Measurements from ENCODE around the gene CCK.

The CCK gene

GRCh38 chr3:42267878-42268277, 1.9 kb upstream of the CCK start:
- DNase-seq (ENCODE audit: low read depth), result no peak

DNA sequence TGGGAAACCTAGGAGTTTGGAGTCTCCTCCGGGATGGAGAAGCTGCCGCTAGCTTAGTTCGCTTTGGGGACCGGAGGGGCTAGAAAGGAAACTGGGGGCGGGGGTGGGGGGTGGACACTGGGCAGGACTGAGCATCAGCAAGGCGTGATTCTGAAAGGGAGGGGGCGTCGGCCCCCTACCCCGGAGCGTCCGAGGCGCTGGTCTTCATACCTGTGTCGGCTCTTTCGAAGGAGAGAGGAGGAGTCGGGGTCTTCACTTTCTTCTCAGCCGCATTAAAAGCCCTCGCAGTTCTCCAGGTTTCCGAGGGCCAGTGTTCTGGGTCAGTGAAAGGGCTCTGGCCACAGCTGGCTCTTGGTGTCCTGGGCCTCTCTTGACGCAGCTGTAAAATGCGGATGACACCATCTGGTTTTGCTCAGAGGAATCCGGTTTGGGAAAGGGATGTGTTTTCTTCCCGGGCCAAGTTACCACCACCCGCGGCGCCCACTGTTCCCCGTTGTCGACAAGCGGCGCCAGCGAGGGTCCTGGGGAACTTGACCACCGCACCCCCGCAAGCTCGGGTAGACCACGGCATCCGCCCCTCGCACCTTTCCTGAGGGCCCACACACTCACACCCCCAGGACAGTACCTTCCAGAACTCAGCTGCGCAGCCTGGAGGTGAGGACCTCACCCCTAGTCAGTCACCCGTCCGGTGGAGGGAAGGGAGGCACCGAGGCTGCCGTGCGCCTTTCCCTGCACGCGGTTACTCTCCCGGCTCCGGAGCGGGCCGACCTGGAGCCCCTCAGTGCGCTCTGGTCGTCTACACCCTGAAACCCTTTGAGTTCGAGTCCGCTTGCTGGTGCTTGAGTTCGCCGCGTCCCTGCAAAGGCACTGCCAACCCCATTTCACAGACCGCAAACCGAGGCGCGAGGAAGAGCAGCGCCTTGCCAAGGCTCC, 660 bp downstream of the CCK start:
- DNase-seq (ENCODE audit: low read depth), result no peak

DNA sequence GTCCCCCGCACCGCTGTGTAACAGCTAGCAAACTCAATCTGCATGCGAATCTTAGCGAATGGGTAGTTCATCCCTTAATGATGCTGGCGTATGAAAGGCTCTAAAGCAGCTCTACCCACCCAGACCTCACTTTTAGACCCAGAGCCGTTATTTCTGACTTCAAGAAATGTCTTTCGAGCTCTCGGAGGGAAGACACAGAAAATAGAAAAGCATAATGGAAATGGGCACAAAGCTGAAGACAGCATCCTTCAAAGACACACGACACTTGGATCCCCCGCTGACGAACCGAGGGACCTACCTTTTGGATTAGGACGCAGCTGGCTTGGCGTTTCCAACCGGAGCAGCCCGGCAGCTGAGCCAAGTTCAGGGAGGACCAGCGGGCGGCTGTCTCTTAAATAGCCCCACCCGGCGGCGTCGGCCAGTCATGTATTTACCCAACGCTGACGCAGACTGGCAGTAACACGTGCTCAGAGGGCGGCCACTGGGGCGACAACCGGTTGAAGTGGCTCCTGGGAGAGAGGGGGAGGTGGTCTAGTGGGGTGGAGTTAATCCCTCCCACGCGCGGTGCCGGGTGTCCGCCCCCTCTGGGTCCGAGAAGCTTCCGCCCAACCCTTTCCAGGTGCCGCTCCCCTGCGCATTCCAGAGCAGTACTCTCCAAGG, 1.5 kb downstream of the CCK start:
- no peak for DNase-seq (ENCODE audit: low read depth)

- no peak for DNase-seq (ENCODE audit: low read depth)
These were observed 2.3 kb downstream of the CCK start for GRCh38 chr3:42263354-42264346.

GRCh38 chr3:42262525-42262924, 3.5 kb downstream of the CCK start:
- DNase-seq (ENCODE audit: low read depth), result peak; percentile 14

GRCh38 chr3:42257007-42257406, 9.0 kb downstream of the CCK start:
- no peak for DNase-seq (ENCODE audit: low read depth)

GRCh38 chr3:42256135-42256819, 9.7 kb downstream of the CCK start:
- peak; percentile 45 for DNase-seq (ENCODE audit: low read depth)

GRCh38 chr3:42254566-42254965, 11.4 kb downstream of the CCK start:
- DNase-seq (ENCODE audit: low read depth), result no peak

- DNase-seq (ENCODE audit: low read depth), result no peak
These were observed 15.2 kb downstream of the CCK start for GRCh38 chr3:42250761-42251160.

GRCh38 chr3:42247576-42248027, 18.4 kb downstream of the CCK start:
- DNase-seq (ENCODE audit: low read depth), result peak; percentile 15

GRCh38 chr3:42246091-42246490, 19.9 kb downstream of the CCK start:
- no peak for DNase-seq (ENCODE audit: low read depth)

- DNase-seq (ENCODE audit: low read depth), result no peak
These were observed 29.4 kb downstream of the CCK start for GRCh38 chr3:42236611-42237010.

GRCh38 chr3:42235532-42235931, 30.5 kb downstream of the CCK start:
- DNase-seq (ENCODE audit: low read depth), result no peak

DNA sequence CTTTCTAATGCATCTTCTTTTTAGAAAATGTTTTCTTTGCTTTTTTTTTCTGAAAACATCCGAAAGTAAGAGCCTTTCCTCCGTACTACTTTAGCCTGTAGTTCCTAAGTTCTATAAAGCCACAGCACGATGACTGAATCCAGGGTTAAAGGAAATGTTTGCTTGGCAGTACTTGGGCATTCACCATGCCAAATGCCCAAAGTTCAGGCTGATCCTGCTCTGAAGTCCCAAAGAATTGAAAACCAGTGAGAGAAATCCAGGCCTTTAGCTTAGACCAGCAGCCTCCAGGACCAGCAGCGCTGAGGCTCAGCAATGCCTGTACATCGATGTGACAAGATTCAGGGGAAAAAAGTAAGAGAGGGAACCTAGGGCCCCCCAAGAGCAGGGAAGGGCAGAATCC, 35.1 kb downstream of the CCK start:
- DNase-seq (ENCODE audit: low read depth), result no peak

- DNase-seq (ENCODE audit: low read depth), result no peak
These were observed 35.9 kb downstream of the CCK start for GRCh38 chr3:42229942-42230688.

- DNase-seq (ENCODE audit: low read depth), result no peak
These were observed 36.6 kb downstream of the CCK start for GRCh38 chr3:42229266-42229941.

DNA sequence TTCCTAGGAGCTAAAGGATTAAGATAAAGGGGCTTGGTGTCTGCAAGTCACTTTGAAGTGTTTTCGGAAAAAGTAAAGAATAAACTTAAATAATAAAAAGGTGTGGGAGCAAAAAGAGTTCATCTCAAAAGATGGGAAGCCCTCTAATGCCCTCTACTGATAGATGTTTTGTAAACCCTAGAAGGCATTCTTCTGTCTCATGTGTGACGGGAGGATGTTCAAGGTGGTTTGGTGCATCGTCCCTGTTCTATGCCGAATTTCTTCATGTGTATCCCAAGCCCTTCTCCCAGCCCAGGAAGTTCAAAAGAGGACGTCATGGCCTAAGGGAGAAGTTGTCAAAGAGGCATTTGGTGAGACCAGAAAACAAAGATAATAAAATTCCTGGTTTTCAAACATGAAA, 37.2 kb downstream of the CCK start:
- DNase-seq (ENCODE audit: low read depth), result no peak

DNA sequence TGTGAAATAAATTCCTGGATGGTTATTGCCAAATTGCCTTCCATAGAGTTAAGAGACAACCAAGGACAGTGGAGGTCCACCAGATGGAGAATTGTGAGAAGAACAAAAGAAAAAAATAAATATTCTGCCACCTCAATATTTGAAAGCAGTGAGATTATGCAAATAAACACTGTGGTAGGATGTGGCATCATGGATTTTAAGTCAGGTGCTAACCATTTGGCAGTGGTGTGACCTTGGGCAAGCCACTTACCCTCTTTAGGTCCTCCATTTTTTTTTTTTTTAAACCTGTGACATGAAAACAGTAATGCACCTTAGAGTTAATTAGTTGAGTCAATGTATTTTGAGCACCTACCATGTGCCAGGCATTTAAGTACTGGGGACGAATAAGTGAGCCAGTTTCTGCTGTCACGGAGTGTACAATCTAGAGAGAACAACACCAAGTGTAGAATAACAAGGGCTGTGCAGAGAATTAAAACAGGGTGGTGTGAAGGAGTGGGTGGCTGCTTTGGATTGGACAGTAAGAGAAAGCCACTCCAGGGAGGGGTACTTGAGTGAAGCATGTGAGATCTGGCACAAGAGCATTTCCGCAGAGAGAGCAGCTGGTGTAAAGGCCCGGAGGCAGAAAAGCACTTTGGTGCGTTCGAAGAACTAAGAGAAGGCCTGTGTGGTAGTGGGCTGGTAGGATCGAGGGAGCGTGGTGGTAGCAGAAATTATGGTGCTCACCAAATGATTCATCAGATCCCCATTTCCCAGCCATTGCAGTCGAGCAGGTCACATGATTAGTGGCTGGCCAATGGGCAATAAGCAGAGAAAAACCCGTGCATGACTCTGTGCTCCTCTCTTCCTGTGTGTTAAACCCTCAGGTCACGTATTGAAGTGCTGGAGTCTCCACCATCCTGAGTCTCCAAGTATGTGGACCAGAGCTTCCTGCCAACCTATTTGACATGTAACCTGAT, 39.2 kb downstream of the CCK start:
- no peak for DNase-seq (ENCODE audit: low read depth)
